Measurements from ENCODE around the gene RCBTB1. TPM values are rescaled to one million over a fixed set of nuclear protein-coding genes. Genes with fewer than 3 reads are reported as not detected.
"Not testable (repeated sequence)": the region's sequence is repeated elsewhere in the genome, so short reads cannot be mapped to it uniquely, and the experiment has no call there.

RCBTB1 gene
- total RNA-seq, 4 donors from 2014 or later = 2.0 to 15.1 (median 5.7) TPM

DNA sequence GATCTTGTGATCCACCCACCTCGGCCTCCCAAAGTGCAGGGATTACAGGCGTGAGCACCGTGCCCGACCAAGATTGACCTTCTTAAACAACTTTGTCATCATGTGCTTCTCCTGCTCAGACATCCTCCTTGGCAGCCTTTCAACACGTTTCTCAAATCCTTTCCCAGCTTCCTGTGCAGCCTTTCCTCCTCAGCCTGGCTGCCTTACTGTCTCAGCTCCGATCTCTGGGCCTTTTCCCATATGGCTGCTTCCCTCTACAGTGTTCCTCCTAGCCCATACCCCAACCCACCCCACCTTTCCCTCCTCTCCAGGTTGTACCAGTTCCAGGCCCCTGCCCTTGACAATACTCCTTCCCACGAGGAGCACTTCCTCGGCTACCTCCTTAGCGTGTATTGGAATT is 82.4 kb downstream of the RCBTB1 start:
- Histone ChIP-seq H3K4me1 (peaks cover 0 to 31% (median 0%) of the 10 kb centered on the region in 3 donors), H3K27ac (no peak overlapping the region), H3K27me3 (no peaks in the 10 kb centered on the region), H3K4me3 (no peak overlapping the region), H3K9me3 (no peaks in the 10 kb centered on the region), H3K36me3 (peaks cover 0 to 37% (median 0%) of the 10 kb centered on the region in 3 donors)
- intact Hi-C loops (cut with DNase I) = no loop called here
- DNase-seq = no peak
- WGBS, 2 donors = 59 to 71% methylated on average over 9 of the region's 9 CpGs
- no peak for TF ChIP-seq POLR2A (IDR thresholded peaks at IDR 0.05)
- TF ChIP-seq, protein P1, sequence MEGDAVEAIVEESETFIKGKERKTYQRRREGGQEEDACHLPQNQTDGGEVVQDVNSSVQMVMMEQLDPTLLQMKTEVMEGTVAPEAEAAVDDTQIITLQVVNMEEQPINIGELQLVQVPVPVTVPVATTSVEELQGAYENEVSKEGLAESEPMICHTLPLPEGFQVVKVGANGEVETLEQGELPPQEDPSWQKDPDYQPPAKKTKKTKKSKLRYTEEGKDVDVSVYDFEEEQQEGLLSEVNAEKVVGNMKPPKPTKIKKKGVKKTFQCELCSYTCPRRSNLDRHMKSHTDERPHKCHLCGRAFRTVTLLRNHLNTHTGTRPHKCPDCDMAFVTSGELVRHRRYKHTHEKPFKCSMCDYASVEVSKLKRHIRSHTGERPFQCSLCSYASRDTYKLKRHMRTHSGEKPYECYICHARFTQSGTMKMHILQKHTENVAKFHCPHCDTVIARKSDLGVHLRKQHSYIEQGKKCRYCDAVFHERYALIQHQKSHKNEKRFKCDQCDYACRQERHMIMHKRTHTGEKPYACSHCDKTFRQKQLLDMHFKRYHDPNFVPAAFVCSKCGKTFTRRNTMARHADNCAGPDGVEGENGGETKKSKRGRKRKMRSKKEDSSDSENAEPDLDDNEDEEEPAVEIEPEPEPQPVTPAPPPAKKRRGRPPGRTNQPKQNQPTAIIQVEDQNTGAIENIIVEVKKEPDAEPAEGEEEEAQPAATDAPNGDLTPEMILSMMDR (IDR thresholded peaks at IDR 0.05) = no peak

DNA sequence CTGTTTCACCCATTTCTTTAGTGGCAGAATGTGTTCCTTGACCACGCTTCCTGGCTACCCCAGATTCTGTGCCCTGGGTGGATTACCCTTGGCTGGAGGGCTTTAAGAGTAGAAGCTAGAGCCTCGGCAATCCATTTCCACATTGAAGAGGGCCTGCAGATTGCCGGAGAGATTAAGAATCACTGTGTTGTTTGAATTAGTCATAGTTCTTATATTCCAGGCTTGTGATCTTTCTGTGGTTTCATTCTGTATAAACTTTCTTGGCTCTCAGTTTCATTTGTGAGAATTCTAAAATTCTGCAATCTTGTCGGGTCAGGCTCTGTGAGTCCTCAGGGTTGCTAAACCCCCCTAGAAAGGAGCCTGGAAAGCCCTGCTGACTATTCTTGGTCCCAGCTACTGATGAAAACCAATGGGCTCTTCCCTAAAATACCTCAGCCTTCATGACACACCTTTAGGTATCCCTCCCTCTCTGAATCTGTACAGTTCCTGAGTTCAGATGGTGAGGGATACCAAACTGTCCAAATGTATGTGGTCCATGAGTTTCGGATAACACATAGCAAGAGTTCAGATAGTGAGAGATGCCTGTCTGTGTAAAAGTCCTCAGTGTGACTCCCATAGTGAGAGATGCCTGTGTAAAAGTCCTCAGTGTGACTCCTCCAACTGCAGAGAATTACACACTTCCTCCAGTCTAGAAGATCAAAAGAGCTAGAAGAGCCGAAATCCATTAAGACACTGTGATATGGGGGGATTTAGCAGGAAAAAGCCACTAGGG is 85.3 kb downstream of the RCBTB1 start:
- Histone ChIP-seq H3K27me3 (no peaks in the 10 kb centered on the region), H3K27ac (peak overlapping the region in 2 of 4 donors; percentile 2 to 54), H3K36me3 (peaks cover 0 to 23% (median 0%) of the 10 kb centered on the region in 3 donors), H3K4me3 (no peak overlapping the region), H3K4me1 (peaks cover 0 to 52% (median 0%) of the 10 kb centered on the region in 3 donors), H3K9me3 (no peaks in the 10 kb centered on the region)
- intact Hi-C loops (cut with DNase I) = no loop called here
- DNase-seq = no peak
- WGBS, 2 donors = 34 to 55% methylated on average over 4 to 6 of the region's 6 CpGs
- no peak for TF ChIP-seq POLR2A (IDR thresholded peaks at IDR 0.05)
- TF ChIP-seq, protein P1 (IDR thresholded peaks at IDR 0.05) = no peak

GRCh38 chr13:49498206-49498605 is 87.2 kb downstream of the RCBTB1 start:
- 60 to 61% methylated on average over 4 of the region's 4 CpGs for WGBS, 2 donors
- H3K27ac ChIP-seq = peak overlapping the region in 2 of 4 donors; percentile 91 to 95
- no peak for DNase-seq
- TF ChIP-seq, protein P1 (IDR thresholded peaks at IDR 0.05) = no peak
- no peak for TF ChIP-seq POLR2A (IDR thresholded peaks at IDR 0.05)
- intact Hi-C loops (cut with DNase I) = no loop called here
- H3K36me3 ChIP-seq = peaks cover 0 to 13% (median 0%) of the 10 kb centered on the region in 3 donors
- H3K27me3 ChIP-seq = no peaks in the 10 kb centered on the region
- peaks cover 0 to 61% (median 6%) of the 10 kb centered on the region in 3 donors for H3K4me1 ChIP-seq
- H3K9me3 ChIP-seq = no peaks in the 10 kb centered on the region
- no peak overlapping the region for H3K4me3 ChIP-seq

GRCh38 chr13:49497272-49497671 is 88.1 kb downstream of the RCBTB1 start:
- intact Hi-C loops (cut with DNase I) = no loop called here
- Histone ChIP-seq H3K4me1 (peaks cover 0 to 52% (median 6%) of the 10 kb centered on the region in 3 donors), H3K27ac (peak overlapping the region; percentile 5 to 96 (median 93)), H3K4me3 (no peak overlapping the region), H3K9me3 (no peaks in the 10 kb centered on the region), H3K27me3 (no peaks in the 10 kb centered on the region), H3K36me3 (peaks cover 0 to 7% (median 0%) of the 10 kb centered on the region in 3 donors)
- no peak for DNase-seq
- TF ChIP-seq POLR2A (IDR thresholded peaks at IDR 0.05) = no peak
- TF ChIP-seq, protein P1 (IDR thresholded peaks at IDR 0.05) = no peak
- 87 to 89% methylated on average over 5 of the region's 5 CpGs for WGBS, 2 donors

GRCh38 chr13:49496837-49497236 is 88.5 kb downstream of the RCBTB1 start:
- intact Hi-C loops (cut with DNase I); H3K27me3 ChIP-seq; H3K9me3 ChIP-seq; DNase-seq; H3K36me3 ChIP-seq: not testable (repeated sequence)
- Histone ChIP-seq H3K27ac (peak overlapping the region; percentile 5 to 96 (median 93)), H3K4me1 (peaks cover 0 to 52% (median 6%) of the 10 kb centered on the region in 3 donors), H3K4me3 (peak overlapping the region in 2 of 4 donors; percentile 61 to 65)
- WGBS, 2 donors = 69 to 80% methylated on average over 9 to 11 of the region's 11 CpGs
